WTC11 (cell line): ENCODE results near the gene LMAN2L. TPM values are rescaled to one million over a fixed set of nuclear protein-coding genes. Genes with fewer than 3 reads are reported as not detected.

Experiments used
- ATAC-seq: fragments of 200-7000 bp; cut with Tn5 transposase; 2 replicates; pipeline ENCODE4 v1.10.0; 2021; ENCODE audit warnings: mild to moderate bottlenecking, moderate library complexity
- CTCF ChIA-PET: fragments of 300-600 bp; sonication (Branson Sonifier 250); formaldehyde crosslinking; loops from one replicate; lab custom pipeline; 2021; ENCODE audit warnings: antibody characterized with exemption; lab: Charles Lee
- POLR2A ChIA-PET: fragments of 350-600 bp; sonication (Branson Sonifier 250); formaldehyde crosslinking; loops from one replicate; lab custom pipeline; 2021; ENCODE audit warnings: antibody characterized with exemption; lab: Charles Lee
- DNase-seq: peaks from one replicate; pipeline ENCODE4 v3.0.0; 2021; ENCODE audit warnings: low spot score
- H3K27ac Mint-ChIP-seq: 2 replicates; pipeline ENCODE4 v1.8.0; 2021; ENCODE audit warnings: mixed read lengths
- H3K27me3 Mint-ChIP-seq: 2 replicates; pipeline ENCODE4 v1.8.0; 2021; ENCODE audit warnings: low read depth, mild to moderate bottlenecking, moderate library complexity, mixed read lengths
- H3K36me3 Mint-ChIP-seq: 2 replicates; pipeline ENCODE4 v1.8.0; 2021; ENCODE audit warnings: mixed read lengths
- H3K4me1 Mint-ChIP-seq: 2 replicates; pipeline ENCODE4 v1.8.0; 2022; ENCODE audit warnings: mixed read lengths
- H3K4me3 Mint-ChIP-seq: 2 replicates; pipeline ENCODE4 v1.8.0; 2021; ENCODE audit warnings: mild to moderate bottlenecking, moderate library complexity, mixed read lengths
- H3K9me3 Mint-ChIP-seq: 2 replicates; pipeline ENCODE4 v1.8.0; 2021; ENCODE audit warnings: mixed read lengths
- ATF1 ChIP-seq: sonication (generic); formaldehyde crosslinking; IDR thresholded peaks from 2 replicates; pipeline ENCODE4 v1.8.1; 2023; ENCODE audit warnings: mild to moderate bottlenecking, moderate library complexity, missing genetic modification reagents
- CDX4 ChIP-seq: fragments of 250-450 bp; sonication (Bioruptor Pico); IDR thresholded peaks from 2 replicates; pipeline ENCODE4 v1.9.0; 2021; ENCODE audit warnings: moderate library complexity, mild to moderate bottlenecking, inconsistent platforms, borderline replicate concordance
- CREM ChIP-seq: sonication (generic); formaldehyde crosslinking; IDR thresholded peaks from 2 replicates; pipeline ENCODE4 v1.8.1; 2022; ENCODE audit warnings: mild to moderate bottlenecking, missing genetic modification reagents, moderate library complexity
- ETV6 ChIP-seq: sonication (generic); formaldehyde crosslinking; IDR thresholded peaks from 2 replicates; pipeline ENCODE4 v1.8.1; 2022; ENCODE audit warnings: mild to moderate bottlenecking, missing genetic modification reagents
- GTF2I ChIP-seq: fragments of 250-450 bp; sonication (Bioruptor Pico); conservative IDR thresholded peaks from 2 replicates; pipeline ENCODE4 v1.4.0; 2021; ENCODE audit warnings: mild to moderate bottlenecking
- IRF2 ChIP-seq: sonication (generic); formaldehyde crosslinking; IDR thresholded peaks from 2 replicates; pipeline ENCODE4 v1.8.0; 2022; ENCODE audit warnings: low read depth, missing genetic modification reagents, borderline replicate concordance
- JAZF1 ChIP-seq: fragments of 250-450 bp; sonication (Bioruptor Pico); IDR thresholded peaks from 2 replicates; pipeline ENCODE4 v1.9.0; 2021; ENCODE audit warnings: moderate library complexity, mild to moderate bottlenecking, inconsistent platforms
- JUN ChIP-seq: sonication (generic); formaldehyde crosslinking; IDR thresholded peaks from 2 replicates; pipeline ENCODE4 v1.8.0; 2023; ENCODE audit warnings: mild to moderate bottlenecking, missing genetic modification reagents
- MLX ChIP-seq: sonication (generic); formaldehyde crosslinking; IDR thresholded peaks from 2 replicates; pipeline ENCODE4 v1.8.1; 2023; ENCODE audit warnings: mild to moderate bottlenecking, missing genetic modification reagents, moderate library complexity
- MXD4 ChIP-seq: fragments of 250-450 bp; sonication (Bioruptor Pico); IDR thresholded peaks from 2 replicates; pipeline ENCODE4 v1.8.0; 2021; ENCODE audit warnings: mild to moderate bottlenecking, moderate library complexity, borderline replicate concordance
- MYBL2 ChIP-seq: sonication (generic); formaldehyde crosslinking; IDR thresholded peaks from 2 replicates; pipeline ENCODE4 v1.8.1; 2023; ENCODE audit warnings: mild to moderate bottlenecking, moderate library complexity, missing genetic modification reagents
- NR1H2 ChIP-seq: sonication (generic); formaldehyde crosslinking; IDR thresholded peaks from 2 replicates; pipeline ENCODE4 v1.9.0; 2021; ENCODE audit warnings: mild to moderate bottlenecking, moderate library complexity, missing genetic modification reagents
- PREB ChIP-seq: sonication (generic); formaldehyde crosslinking; IDR thresholded peaks from 2 replicates; pipeline ENCODE4 v1.8.1; 2022; ENCODE audit warnings: mild to moderate bottlenecking, missing genetic modification reagents, moderate library complexity, borderline replicate concordance
- STAT6 ChIP-seq: sonication (generic); formaldehyde crosslinking; conservative IDR thresholded peaks from 2 replicates; pipeline ENCODE4 v1.8.1; 2023; ENCODE audit warnings: mild to moderate bottlenecking, low read depth, missing genetic modification reagents, moderate library complexity
- USF1 ChIP-seq: sonication (generic); formaldehyde crosslinking; IDR thresholded peaks from 2 replicates; pipeline ENCODE4 v1.8.0; 2022; ENCODE audit warnings: mild to moderate bottlenecking, missing genetic modification reagents
- ZNF263 ChIP-seq: sonication (generic); formaldehyde crosslinking; IDR thresholded peaks from 2 replicates; pipeline ENCODE4 v1.8.1; 2022; ENCODE audit warnings: low read depth, mild to moderate bottlenecking, moderate library complexity, missing genetic modification reagents
- ZNF317 ChIP-seq: sonication (generic); formaldehyde crosslinking; IDR thresholded peaks from 2 replicates; pipeline ENCODE4 v1.8.1; 2023; ENCODE audit warnings: low read depth, mild to moderate bottlenecking, moderate library complexity, missing genetic modification reagents, borderline replicate concordance
- ZNF532 ChIP-seq: fragments of 250-450 bp; sonication (Bioruptor Pico); IDR thresholded peaks from 2 replicates; pipeline ENCODE4 v1.9.0; 2021; ENCODE audit warnings: mild to moderate bottlenecking, borderline replicate concordance
- total RNA-seq: library from RNA; stranded (reverse); gene quantifications from 3 replicates; pipeline ENCODE4 v1.2.3, GENCODE V29; 2021

LMAN2L gene
- total RNA-seq, 1 experiment from 2014 or later, result 13.5 TPM

GRCh38 chr2:96695602-96696001 lies 44.3 kb downstream of the LMAN2L start:
- Mint-ChIP-seq H3K27me3 (no peaks in the 10 kb centered on the region), H3K36me3 (no peaks in the 10 kb centered on the region), H3K4me1 (no peaks in the 10 kb centered on the region), H3K9me3 (no peaks in the 10 kb centered on the region), H3K4me3 (no peak overlapping the region), H3K27ac (no peak overlapping the region; the same call in 1 of the 2 replicates)
- no peak for ATAC-seq
- TF ChIP-seq JAZF1 (CRISPR knock-in tag), result no peak
- no peak for TF ChIP-seq USF1 (CRISPR knock-in tag)
- no peak for TF ChIP-seq JUN
- no peak for TF ChIP-seq ZNF263 (CRISPR knock-in tag)
- TF ChIP-seq MYBL2 (CRISPR knock-in tag), result no peak
- no peak for TF ChIP-seq STAT6
- TF ChIP-seq GTF2I (CRISPR knock-in tag), result no peak
- TF ChIP-seq ATF1 (CRISPR knock-in tag), result no peak
- no peak for TF ChIP-seq MXD4 (CRISPR knock-in tag)
- TF ChIP-seq MLX, result no peak
- no peak for TF ChIP-seq ZNF317 (CRISPR knock-in tag)
- TF ChIP-seq PREB, result no peak
- TF ChIP-seq NR1H2 (CRISPR knock-in tag), result no peak
- TF ChIP-seq IRF2 (CRISPR knock-in tag), result no peak
- no peak for TF ChIP-seq ETV6 (CRISPR knock-in tag)
- TF ChIP-seq ZNF532 (CRISPR knock-in tag), result no peak
- no peak for TF ChIP-seq CDX4 (CRISPR knock-in tag)
- TF ChIP-seq CREM (CRISPR knock-in tag), result no peak
- CTCF ChIA-PET, result interaction anchor here (0.8 to 1.0 kb wide), 2 partner anchors 68 to 105 kb away, joined by 3 to 4 read pairs; no protein-coding TSS in a partner anchor
- POLR2A ChIA-PET, result no interaction called here
- no peak for DNase-seq
